ENCODE results near the gene GALNT17. TPM values are rescaled to one million over a fixed set of nuclear protein-coding genes. Genes with fewer than 3 reads are reported as not detected.
"Not testable (repeated sequence)": the region's sequence is repeated elsewhere in the genome, so short reads cannot be mapped to it uniquely, and the experiment has no call there.

Gene GALNT17
- polyA plus RNA-seq, 1 experiment, result not detected

DNA sequence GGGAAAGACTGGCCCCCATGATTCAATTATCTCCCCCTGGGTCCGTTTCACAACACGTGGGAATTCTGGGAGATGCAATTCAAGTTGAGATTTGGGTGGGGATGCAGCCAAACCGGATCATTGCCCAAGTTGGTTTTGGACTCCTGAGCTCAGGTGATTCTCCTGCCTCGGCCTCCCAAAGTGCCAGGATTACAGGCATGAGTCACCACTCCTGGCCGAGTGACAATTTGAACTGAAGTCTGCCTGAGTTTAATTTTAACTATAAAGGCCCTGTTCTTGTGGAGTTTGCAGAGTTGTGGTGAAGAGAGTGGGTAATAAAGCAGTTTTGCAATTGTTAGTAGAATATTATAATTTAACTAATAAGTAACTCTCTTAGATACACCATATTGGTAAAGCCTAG lies 78.3 kb downstream of the GALNT17 start:
- Histone ChIP-seq H3K27ac (ENCODE audit: low read depth, low read length) (no peak overlapping the region), H3K4me3 (ENCODE audit: low read depth, low read length) (no peak overlapping the region), H3K27me3 (ENCODE audit: control insufficient read depth, insufficient read depth, low read length) (no peaks in the 10 kb centered on the region), H3K9me3 (ENCODE audit: control insufficient read depth, insufficient read depth, low read length) (peaks cover 18% of the 10 kb centered on the region)
- ChIA-PET POLR2A (no interaction called here), CTCF (no interaction called here)
- no peak for DNase-seq (ENCODE audit: low read depth, low spot score)
- TF ChIP-seq, protein P1, sequence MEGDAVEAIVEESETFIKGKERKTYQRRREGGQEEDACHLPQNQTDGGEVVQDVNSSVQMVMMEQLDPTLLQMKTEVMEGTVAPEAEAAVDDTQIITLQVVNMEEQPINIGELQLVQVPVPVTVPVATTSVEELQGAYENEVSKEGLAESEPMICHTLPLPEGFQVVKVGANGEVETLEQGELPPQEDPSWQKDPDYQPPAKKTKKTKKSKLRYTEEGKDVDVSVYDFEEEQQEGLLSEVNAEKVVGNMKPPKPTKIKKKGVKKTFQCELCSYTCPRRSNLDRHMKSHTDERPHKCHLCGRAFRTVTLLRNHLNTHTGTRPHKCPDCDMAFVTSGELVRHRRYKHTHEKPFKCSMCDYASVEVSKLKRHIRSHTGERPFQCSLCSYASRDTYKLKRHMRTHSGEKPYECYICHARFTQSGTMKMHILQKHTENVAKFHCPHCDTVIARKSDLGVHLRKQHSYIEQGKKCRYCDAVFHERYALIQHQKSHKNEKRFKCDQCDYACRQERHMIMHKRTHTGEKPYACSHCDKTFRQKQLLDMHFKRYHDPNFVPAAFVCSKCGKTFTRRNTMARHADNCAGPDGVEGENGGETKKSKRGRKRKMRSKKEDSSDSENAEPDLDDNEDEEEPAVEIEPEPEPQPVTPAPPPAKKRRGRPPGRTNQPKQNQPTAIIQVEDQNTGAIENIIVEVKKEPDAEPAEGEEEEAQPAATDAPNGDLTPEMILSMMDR (IDR thresholded peaks at IDR 0.05; ENCODE audit: low read depth, low read length), result no peak

DNA sequence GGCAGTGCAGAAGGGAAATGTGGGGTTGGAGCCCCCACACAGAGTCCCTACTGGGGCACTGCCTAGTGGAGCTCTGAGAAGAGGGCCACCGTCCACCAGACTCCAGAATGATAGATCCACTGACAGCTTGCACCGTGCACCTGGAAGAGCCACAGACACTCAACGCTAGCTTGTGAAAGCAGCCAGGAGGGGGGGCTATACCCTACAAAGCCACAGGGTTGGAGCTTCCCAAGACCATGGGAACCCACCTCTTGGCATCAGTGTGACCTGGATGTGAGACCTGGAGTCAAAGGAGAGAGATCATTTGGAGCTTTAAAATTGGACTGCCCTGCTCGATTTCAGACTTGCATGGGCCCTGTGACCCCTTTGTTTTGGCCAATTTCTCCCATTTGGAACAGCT lies 80.5 kb downstream of the GALNT17 start:
- H3K27me3 ChIP-seq (ENCODE audit: control insufficient read depth, insufficient read depth, low read length); DNase-seq (ENCODE audit: low read depth, low spot score); CTCF ChIA-PET; POLR2A ChIA-PET; H3K4me3 ChIP-seq (ENCODE audit: low read depth, low read length); H3K27ac ChIP-seq (ENCODE audit: low read depth, low read length): not testable (repeated sequence)
- peaks cover 14% of the 10 kb centered on the region for H3K9me3 ChIP-seq (ENCODE audit: control insufficient read depth, insufficient read depth, low read length)

DNA sequence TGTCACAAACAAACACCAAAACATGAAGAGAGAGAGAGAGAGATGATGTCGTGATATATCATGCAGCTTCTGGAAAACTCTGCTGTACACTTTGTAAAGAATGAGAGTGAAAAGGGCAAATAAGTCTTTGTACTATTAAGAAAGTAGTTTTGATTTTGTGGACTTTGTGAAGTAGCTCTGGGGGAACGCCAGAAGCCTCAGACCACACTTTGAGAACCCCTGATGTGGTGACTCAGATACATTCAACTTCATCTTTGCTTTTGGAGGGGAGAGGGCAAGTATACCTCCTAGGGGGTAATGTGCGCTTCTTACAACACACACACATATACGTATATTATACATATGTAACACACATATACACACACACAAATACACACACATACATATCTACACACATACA lies 84.3 kb downstream of the GALNT17 start:
- TF ChIP-seq, protein P1 (IDR thresholded peaks at IDR 0.05; ENCODE audit: low read depth, low read length), result no peak
- no peaks in the 10 kb centered on the region for H3K27me3 ChIP-seq (ENCODE audit: control insufficient read depth, insufficient read depth, low read length)
- ChIA-PET POLR2A (no interaction called here), CTCF (no interaction called here)
- no peak overlapping the region for H3K4me3 ChIP-seq (ENCODE audit: low read depth, low read length)
- H3K27ac ChIP-seq (ENCODE audit: low read depth, low read length), result no peak overlapping the region
- DNase-seq (ENCODE audit: low read depth, low spot score), result no peak
- H3K9me3 ChIP-seq (ENCODE audit: control insufficient read depth, insufficient read depth, low read length), result peaks cover 19% of the 10 kb centered on the region

DNA sequence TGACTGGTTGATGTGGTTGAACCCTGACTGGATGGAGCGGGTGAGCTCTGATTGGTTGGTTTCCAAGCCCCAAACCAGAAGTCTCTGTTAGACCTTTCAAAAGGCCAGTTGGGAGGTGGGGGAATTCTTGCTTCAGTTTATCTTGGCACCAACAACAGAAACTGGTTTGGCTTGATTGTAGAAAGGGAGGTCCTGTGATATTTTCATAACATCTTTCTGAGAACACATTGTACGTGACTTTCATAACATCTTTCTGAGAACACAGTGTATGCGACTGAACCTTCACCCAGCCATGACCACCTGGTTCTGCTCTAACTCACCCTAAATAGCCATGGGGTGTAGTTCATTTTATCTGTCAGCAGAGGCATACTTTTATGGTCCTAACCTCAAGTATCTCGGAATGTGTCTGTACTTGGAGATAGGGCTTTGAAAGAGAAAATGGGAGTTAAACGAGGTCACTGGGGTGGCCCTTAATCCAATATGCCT lies 88.3 kb downstream of the GALNT17 start:
- no peaks in the 10 kb centered on the region for H3K27me3 ChIP-seq (ENCODE audit: control insufficient read depth, insufficient read depth, low read length)
- DNase-seq (ENCODE audit: low read depth, low spot score), result no peak
- H3K4me3 ChIP-seq (ENCODE audit: low read depth, low read length), result no peak overlapping the region
- H3K9me3 ChIP-seq (ENCODE audit: control insufficient read depth, insufficient read depth, low read length), result peaks cover 27% of the 10 kb centered on the region
- ChIA-PET POLR2A (no interaction called here), CTCF (no interaction called here)
- no peak overlapping the region for H3K27ac ChIP-seq (ENCODE audit: low read depth, low read length)
- TF ChIP-seq, protein P1 (IDR thresholded peaks at IDR 0.05; ENCODE audit: low read depth, low read length), result no peak

DNA sequence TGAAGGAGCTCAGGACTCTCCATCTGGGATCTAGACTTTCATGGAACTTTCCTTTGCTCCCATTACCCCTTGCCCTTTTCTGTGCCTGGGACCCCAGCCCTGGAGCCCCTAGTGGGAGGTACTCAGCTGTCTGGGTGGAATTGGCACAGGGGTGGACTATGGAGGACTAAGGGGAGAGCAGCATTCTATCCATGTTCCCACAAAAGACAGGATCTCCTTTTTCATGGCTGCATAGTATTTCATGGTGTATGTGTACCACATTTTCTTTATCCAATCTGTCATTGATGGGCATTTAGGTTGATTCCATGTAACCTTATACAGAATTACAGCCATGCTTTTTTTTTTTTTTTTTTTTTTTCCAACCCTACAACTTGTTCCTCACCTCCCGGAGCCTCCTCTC lies 89.1 kb downstream of the GALNT17 start:
- Histone ChIP-seq H3K27ac (ENCODE audit: low read depth, low read length) (no peak overlapping the region), H3K9me3 (ENCODE audit: control insufficient read depth, insufficient read depth, low read length) (peaks cover 27% of the 10 kb centered on the region), H3K27me3 (ENCODE audit: control insufficient read depth, insufficient read depth, low read length) (no peaks in the 10 kb centered on the region), H3K4me3 (ENCODE audit: low read depth, low read length) (no peak overlapping the region)
- TF ChIP-seq, protein P1 (IDR thresholded peaks at IDR 0.05; ENCODE audit: low read depth, low read length), result no peak
- ChIA-PET POLR2A (no interaction called here), CTCF (no interaction called here)
- no peak for DNase-seq (ENCODE audit: low read depth, low spot score)

DNA sequence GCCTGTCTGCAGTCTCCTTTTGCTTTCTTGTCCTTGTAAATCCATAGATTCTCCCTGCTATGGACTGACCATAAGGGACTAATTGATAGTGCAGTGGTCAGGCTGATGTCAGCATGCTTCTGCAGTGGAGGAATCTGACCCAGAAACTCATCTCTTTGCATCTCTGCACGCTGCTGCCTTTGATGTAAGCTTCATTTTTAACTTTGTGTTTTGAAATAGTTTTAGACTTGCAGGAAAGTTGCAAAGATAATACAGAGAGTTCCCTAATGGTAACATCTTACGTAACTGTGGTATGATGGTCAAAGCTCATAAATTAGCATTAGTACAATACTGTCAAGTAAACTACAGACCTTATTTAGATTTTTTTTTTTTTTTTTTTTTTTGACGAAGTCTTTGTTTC lies 89.6 kb downstream of the GALNT17 start:
- Histone ChIP-seq H3K27me3 (ENCODE audit: control insufficient read depth, insufficient read depth, low read length) (no peaks in the 10 kb centered on the region), H3K4me3 (ENCODE audit: low read depth, low read length) (no peak overlapping the region), H3K9me3 (ENCODE audit: control insufficient read depth, insufficient read depth, low read length) (peaks cover 30% of the 10 kb centered on the region), H3K27ac (ENCODE audit: low read depth, low read length) (no peak overlapping the region)
- TF ChIP-seq, protein P1 (IDR thresholded peaks at IDR 0.05; ENCODE audit: low read depth, low read length), result no peak
- ChIA-PET POLR2A (no interaction called here), CTCF (no interaction called here)
- no peak for DNase-seq (ENCODE audit: low read depth, low spot score)

Measured in AG04450 (cell line).